HT1080 (cell line): Measurements from ENCODE around the gene PRKCQ. TPM values are rescaled to one million over a fixed set of nuclear protein-coding genes. Genes with fewer than 3 reads are reported as not detected.

Experiments used
- DNase-seq: peaks from one replicate; pipeline ENCODE4 v3.0.0-alpha.2; 2015; ENCODE audit warnings: low read depth
- total RNA-seq: library from RNA; depleted of rRNA; stranded (reverse); fragments of >200 nt; shearing (Covaris generic); gene quantifications from 2 replicates; pipeline ENCODE4 v1.2.3, GENCODE V29; 2014

Gene PRKCQ
- total RNA-seq, 1 experiment from 2014 or later: 0.16 TPM

- DNase-seq: no peak
These were observed 170.0 kb downstream of the PRKCQ start for GRCh38 chr10:6409971-6410643.

GRCh38 chr10:6408799-6409198 is 171.3 kb downstream of the PRKCQ start:
- DNase-seq: no peak

GRCh38 chr10:6407034-6407721 is 172.9 kb downstream of the PRKCQ start:
- DNase-seq: no peak

GRCh38 chr10:6406220-6407033 is 173.6 kb downstream of the PRKCQ start:
- peak; percentile 63 for DNase-seq

GRCh38 chr10:6405713-6406112 is 174.4 kb downstream of the PRKCQ start:
- no peak for DNase-seq

GRCh38 chr10:6404127-6405072 is 175.7 kb downstream of the PRKCQ start:
- DNase-seq: no peak

GRCh38 chr10:6402960-6403359 is 177.1 kb downstream of the PRKCQ start:
- no peak for DNase-seq

GRCh38 chr10:6402349-6402709 is 177.7 kb downstream of the PRKCQ start:
- DNase-seq: no peak

- DNase-seq: peak; percentile 89
These were observed 178.3 kb downstream of the PRKCQ start for GRCh38 chr10:6401558-6402348.

- peak; percentile 47 for DNase-seq
These were observed 179.1 kb downstream of the PRKCQ start for GRCh38 chr10:6400821-6401465.

- no peak for DNase-seq
These were observed 179.7 kb downstream of the PRKCQ start for GRCh38 chr10:6400331-6400730.

GRCh38 chr10:6399879-6400278 is 180.2 kb downstream of the PRKCQ start:
- DNase-seq: no peak

- peak; percentile 41 for DNase-seq
These were observed 180.8 kb downstream of the PRKCQ start for GRCh38 chr10:6399231-6399741.

GRCh38 chr10:6398399-6398798 is 181.7 kb downstream of the PRKCQ start:
- no peak for DNase-seq

GRCh38 chr10:6396652-6397051 is 183.4 kb downstream of the PRKCQ start:
- peak; percentile 46 for DNase-seq

GRCh38 chr10:6396226-6396625 is 183.8 kb downstream of the PRKCQ start:
- DNase-seq: no peak

GRCh38 chr10:6395606-6396005 is 184.5 kb downstream of the PRKCQ start:
- no peak for DNase-seq

- no peak for DNase-seq
These were observed 186.0 kb downstream of the PRKCQ start for GRCh38 chr10:6394084-6394483.

GRCh38 chr10:6393168-6393567 is 186.9 kb downstream of the PRKCQ start:
- no peak for DNase-seq
